ENCODE results near the gene NWD2.

DNA sequence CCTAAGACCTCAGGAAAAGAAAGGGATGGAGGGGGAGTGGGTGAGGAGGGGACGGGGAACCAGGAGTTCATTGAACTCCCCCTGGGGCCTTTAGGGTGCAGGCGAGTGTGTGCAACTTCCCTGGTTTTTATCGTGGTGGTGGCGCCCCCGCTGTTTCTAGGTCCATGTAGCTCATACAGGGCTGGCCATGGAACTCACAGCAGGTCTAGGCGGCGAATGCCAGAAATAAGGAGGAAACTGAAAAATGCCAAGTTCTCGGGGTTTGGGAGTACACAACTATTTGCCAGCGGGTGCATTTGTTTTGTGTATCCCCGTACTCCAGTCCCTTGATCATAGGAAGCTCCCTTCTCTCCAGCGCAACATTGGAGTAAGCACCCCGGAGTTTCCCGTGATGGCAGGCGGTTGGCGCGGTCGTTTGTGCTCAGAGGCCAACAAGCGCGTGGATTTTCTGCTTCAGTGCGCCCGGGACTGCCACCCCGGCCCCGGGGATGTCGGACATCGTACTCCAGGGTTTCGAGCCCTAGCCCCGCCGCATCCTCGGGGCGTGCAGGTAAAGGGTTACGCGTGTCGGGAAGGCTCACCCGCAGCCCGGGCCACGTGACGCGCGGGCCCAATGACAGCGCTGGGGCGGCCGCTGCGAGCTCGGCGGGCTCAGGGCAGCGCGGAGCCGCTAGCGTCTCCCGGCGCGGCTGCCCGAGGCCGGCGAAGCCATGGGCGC lies 208.9 kb downstream of the NWD2 start:
- TF ChIP-seq, protein P1, sequence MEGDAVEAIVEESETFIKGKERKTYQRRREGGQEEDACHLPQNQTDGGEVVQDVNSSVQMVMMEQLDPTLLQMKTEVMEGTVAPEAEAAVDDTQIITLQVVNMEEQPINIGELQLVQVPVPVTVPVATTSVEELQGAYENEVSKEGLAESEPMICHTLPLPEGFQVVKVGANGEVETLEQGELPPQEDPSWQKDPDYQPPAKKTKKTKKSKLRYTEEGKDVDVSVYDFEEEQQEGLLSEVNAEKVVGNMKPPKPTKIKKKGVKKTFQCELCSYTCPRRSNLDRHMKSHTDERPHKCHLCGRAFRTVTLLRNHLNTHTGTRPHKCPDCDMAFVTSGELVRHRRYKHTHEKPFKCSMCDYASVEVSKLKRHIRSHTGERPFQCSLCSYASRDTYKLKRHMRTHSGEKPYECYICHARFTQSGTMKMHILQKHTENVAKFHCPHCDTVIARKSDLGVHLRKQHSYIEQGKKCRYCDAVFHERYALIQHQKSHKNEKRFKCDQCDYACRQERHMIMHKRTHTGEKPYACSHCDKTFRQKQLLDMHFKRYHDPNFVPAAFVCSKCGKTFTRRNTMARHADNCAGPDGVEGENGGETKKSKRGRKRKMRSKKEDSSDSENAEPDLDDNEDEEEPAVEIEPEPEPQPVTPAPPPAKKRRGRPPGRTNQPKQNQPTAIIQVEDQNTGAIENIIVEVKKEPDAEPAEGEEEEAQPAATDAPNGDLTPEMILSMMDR (IDR thresholded peaks at IDR 0.05), result no peak
- TF ChIP-seq EP300 (IDR thresholded peaks at IDR 0.05), result no peak
- TF ChIP-seq POLR2A (IDR thresholded peaks at IDR 0.05), result no peak
- no peak for TF ChIP-seq POLR2AphosphoS5 (IDR thresholded peaks at IDR 0.05)
